GM19467 (cell line): Measurements from ENCODE around the gene UBN2.
"Not testable (repeated sequence)": the region's sequence is repeated elsewhere in the genome, so short reads cannot be mapped to it uniquely, and the experiment has no call there.

ENCODE experiments used
- ATAC-seq: cut with Tn5 transposase; IDR thresholded peaks from one replicate; pipeline ENCODE4 v1.9.1; 2021; ENCODE audit warnings: mild to moderate bottlenecking, moderate library complexity; ENCODE audit not compliant: unreplicated experiment

The UBN2 gene

GRCh38 chr7:139230774-139231512, at the start of gene UBN2:
Gene UBN2, plus strand, starts transcription at chr7:139231237. Its CDS starts 248 bp downstream, at chr7:139231485.
- ATAC-seq, result peak; percentile 90

DNA sequence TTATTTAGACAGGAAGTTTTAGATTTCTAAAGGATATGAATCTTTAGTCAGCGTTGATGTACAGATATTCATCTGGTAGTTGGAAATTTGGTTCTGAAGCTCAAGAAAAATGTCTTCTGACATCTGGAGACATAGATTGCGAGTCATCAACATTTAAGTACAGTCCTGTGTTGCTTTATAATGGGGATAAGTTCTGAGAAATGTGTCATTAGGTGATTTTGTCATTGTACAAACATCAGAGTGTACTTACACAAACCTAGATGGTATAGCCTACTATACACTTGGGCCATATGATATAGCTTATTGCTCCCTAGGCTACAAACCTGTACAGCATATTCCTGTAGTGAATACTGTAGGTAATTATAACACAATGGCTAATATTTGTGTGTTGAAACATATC, 49.6 kb upstream of the UBN2 start:
- ATAC-seq, result no peak

DNA sequence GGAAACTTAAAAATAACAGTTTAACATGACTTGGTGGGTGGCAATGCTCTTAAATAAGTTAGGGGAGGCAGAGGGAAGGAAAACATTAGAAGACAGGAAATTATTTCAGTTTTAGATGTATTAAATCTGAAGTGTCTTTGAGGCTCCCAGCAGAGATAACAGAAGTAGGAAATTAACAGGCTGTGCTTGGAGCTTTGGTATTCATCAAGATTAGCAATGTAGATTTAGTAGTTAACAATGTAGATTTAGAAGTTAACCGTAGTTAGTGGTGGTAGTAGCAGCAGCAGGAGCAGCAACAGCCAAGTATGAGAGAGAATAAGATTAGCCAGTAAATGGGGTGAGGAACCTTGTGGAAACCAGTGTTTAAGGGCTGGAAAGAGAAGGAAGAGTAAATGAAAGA, 48.7 kb upstream of the UBN2 start:
- no peak for ATAC-seq

- ATAC-seq, result no peak
Observed at GRCh38 chr7:139183251-139183650, 47.8 kb upstream of the UBN2 start.

DNA sequence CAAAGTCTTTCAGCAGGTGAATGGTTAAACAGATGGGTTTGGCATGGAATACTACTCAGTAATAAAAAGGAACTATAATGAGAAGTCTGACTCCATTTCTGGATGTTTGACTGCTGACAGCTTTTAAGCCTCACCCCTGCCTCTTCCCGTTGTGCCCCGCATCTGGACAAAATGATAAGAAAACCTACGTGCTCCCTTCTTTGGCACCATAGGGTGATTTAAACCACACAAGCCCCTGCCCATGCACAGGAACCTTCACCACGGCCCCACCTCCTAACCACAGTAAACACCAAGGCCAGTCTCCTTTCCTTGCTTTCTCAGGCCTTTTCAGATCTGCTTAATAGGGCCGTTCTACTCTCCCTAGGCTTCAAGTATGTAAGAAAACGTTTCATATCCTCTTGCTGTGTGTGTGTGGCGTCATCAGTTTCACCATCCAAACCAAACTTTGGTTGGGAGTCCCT, 47.1 kb upstream of the UBN2 start:
- ATAC-seq, result no peak

DNA sequence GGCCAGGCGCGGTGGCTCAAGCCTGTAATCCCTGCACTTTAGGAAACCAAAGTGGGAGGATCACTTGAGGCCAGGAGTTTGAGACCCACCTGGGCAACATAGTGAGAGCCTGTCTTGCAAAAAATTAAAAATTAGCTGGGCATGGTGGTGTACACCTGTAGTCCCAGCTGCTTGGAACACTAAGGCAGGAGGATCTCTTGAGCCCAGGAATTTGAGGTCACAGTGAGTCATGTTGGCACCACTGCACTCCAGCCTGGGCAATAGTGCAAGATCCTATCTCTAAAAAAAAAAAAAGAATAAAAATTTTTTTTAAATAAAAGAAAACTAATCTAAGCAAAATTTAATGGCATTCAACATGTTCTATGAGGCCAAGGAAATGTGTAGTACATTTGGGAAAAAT, 44.9 kb upstream of the UBN2 start:
- no peak for ATAC-seq

DNA sequence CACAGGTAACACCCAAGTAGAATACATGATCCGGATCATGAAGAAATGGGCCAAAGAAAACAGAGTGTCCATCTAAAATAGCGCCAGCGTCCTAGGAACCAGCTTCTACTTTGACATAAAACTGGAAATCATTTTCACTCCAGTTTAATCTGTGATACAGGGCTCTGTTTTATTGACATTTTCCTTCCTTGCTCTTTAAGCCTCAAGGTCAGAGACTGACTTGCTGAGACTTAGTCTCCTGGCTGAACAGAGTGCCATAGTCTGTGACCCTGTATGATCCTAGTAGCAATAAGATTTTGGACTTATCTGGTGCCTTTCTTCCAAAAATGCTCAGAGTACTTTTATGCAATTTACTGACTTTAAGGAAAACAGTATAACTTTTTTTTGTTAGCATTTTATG, 41.7 kb upstream of the UBN2 start:
- no peak for ATAC-seq

DNA sequence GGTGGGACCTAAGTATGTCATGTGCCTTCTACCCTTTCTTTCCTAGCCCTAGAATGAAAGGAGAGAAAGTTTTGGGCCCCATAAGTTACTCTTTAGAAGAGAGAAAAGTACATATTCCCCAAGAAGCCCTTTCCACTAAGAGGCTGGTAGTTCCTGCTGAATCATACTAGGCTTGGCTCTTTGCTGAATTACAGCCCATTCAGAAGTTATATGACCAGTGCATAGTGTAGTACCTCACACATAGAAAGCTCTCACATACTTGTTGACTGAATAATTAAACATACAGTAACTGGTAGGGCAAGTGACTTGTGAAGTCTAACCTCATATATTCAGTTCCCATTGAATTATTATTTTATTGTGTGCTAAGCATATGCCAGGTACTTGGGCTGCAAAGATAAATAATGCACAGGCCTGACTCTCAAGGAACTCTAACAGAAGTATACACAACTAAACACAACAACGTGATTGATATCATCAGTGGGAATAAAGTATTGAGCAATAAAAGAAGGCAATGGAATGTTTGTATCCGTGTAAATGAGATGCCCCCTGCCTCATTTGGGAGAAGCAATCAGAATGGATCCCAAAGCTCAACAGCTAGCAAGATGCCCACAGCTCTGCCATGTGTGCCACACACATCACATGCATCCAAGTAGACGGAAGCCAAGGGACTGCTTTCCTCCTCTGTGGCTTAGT, 38.9 kb upstream of the UBN2 start:
- no peak for ATAC-seq

DNA sequence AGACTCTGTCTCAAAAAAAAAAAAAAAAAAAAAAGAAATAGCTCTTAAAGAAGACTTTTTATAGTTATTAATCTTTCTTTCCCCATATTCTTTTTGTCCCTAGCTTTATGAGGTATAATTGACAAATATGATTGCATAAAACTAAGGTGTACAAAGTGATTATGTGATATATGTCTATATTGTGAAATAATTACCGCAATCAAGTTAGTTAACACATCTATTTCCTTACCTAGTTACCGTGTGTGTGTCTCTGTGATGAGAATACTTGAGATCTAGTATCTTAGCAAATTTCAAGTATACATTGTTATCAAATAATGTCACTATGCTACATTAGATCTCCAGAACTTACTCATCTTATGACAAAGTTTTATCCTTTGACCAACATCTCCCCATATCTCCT, 30.7 kb upstream of the UBN2 start:
- no peak for ATAC-seq

GRCh38 chr7:139203992-139204391, 27.0 kb upstream of the UBN2 start:
- no peak for ATAC-seq

DNA sequence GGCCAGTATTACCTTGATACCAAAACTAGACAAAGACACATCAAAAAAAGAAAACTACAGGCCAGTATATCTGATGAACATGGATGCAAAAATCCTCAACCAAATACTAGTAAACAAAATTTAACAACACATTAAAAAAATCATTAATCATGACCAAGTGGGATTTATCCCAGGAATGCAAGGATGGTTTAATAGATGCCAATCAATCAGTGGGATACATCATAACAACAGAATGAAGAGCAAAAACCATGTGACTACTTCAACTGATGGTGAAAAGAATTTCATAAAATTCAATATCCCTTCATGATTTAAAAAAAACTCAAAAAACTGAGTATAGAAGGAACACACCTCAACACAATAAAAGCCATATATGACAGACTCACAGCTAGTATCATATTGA, 25.2 kb upstream of the UBN2 start:
- ATAC-seq, result no peak

- no peak for ATAC-seq
Observed at GRCh38 chr7:139212133-139212532, 18.9 kb upstream of the UBN2 start.

- not testable (repeated sequence) for ATAC-seq
Observed at GRCh38 chr7:139213489-139213888, 17.5 kb upstream of the UBN2 start.

DNA sequence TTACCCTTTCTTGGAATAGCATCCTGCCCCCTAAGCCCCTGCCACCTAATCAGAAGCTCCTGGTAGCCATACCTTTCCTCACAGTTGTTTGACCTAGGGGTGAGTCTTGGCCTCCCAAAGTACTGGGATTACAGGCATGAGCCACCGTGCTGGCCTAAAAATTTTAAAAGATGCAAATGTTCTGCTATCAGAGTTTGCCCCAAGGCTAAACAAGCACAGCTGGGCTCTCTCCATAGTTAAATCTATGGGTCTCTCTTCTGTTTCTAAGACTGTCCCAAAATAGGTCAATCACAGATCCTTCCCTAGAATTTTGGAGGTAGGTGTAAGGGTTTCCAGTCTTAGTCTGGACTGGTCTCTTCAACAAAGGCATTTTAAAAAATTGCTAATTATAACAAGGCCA, 12.9 kb upstream of the UBN2 start:
- ATAC-seq, result no peak

DNA sequence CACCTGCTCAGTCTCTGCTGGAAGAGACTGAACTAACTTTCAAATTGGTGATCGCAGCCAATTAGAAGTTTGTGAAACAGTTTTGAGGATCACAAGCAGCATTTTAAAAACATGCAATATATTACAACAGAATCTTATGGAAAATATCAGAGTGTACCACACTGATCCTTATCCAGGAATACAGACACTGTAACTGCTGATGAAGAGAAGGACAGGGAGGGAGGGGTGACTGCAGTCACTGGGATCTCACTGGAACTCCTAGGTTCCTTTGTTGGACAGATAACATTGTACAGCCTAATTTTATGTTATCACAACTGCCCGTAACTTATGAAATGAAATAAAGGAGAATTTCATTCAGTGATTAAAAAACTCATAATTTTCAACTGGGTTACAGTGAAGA, 6.8 kb upstream of the UBN2 start:
- no peak for ATAC-seq

- ATAC-seq, result not testable (repeated sequence)
Observed at GRCh38 chr7:139224836-139225235, 6.2 kb upstream of the UBN2 start.

DNA sequence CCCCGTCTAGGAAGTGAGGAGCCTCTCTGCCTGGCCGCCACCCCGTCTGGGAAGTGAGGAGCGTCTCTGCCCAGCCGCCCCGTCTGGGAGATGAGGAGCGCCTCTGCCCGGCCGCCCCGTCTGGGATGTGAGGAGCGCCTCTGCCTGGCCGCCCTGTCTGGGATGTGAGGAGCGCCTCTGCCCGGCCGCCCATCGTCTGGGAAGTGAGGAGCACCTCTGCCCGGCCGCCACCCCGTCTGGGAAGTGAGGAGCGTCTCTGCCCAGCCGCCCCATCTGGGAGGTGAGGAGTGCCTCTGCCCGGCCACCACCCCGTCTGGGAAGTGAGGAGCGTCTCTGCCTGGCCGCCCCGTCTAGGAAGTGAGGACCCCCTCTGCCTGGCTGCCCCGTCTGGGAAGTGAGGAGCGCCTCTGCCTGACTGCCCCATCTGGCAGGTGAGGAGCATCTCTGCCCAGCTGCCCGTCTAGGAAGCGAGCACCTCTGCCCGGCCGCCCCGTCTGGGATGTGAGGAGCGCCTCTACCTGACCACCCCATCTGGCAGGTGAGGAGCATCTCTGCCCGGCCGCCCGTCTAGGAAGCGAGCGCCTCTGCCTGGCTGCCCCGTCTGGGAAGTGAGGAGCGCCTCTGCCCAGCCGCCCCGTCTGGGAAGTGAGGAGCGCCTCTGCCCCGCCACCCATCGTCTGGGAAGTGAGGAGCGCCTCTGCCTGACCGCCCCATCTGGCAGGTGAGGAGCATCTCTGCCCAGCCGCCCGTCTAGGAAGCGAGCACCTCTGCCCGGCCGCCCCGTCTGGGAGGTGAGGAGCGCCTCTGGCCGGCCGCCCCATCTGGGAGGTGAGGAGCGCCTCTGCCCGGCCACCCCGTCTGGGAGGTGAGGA, 5.5 kb upstream of the UBN2 start:
- ATAC-seq, result not testable (repeated sequence)

- ATAC-seq, result not testable (repeated sequence)
Observed at GRCh38 chr7:139226158-139226515, 4.9 kb upstream of the UBN2 start.

DNA sequence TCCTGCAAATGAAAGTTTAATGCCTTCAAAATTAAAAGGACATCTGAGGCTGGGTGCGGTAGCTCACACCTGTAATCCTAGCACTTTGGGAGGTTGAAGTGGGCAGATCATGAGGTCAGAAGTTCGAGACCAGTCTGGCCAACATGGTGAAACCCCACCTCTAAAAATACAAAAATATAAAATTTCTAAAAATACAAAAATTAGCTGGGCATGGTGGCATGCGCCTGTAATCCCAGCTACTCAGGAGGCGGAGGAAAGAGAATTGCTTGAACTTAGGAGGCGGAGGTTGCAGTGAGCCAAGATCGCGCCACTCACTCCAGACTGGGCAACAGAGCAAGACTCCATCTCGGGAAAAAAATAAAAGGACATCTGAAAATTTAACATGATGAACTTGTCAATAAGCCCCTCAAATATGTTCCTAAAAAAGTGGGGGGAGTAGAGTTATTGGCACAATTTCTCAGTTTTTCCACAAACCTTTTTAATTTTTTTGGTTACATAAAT, 4.0 kb upstream of the UBN2 start:
- ATAC-seq, result not testable (repeated sequence)

GRCh38 chr7:139230023-139230422, 1.0 kb upstream of the UBN2 start:
- ATAC-seq, result no peak

- no peak for ATAC-seq
Observed at GRCh38 chr7:139230484-139230773, 608 bp upstream of the UBN2 start.
